ENCODE results near the gene TSKU. TPM values are rescaled to one million over a fixed set of nuclear protein-coding genes. Genes with fewer than 3 reads are reported as not detected.

The TSKU gene
- total RNA-seq, 2 experiments from 2014 or later = 2.5 TPM

DNA sequence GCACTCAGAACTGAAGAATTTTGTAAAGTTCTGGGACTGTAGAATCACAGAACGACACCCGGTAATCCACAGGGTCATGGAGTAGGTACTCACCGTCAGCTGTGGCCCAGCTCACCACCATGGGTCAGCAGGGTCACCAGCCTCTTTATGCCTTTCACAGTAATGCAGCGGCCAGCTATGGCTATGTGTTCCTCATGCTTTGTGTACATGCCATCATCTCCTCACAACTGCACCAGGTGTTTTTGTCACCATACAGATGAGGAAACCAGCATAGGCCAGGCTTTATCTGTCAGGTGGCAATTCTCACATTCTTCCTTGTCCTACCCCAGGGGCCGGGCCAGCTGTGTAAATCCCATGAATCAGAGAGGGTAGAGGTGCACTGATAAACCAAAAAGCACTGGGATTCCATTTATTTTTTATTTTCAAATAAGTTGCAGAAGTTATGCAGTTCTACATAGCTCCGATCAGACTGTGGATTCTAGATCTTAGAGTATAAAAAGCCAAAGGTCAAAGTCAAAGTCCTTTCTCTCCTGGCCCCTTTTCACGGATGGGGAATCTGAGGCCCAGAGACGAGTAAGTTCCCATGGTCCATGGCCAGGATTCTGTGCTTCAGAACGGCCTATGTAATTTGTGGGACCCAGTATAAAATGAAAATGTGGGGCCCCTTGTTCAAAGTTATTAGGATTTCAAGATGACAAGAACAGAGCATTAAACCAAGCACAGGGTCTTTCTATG, 17.5 kb downstream of the TSKU start:
- no peaks in the 10 kb centered on the region for H3K36me3 Mint-ChIP-seq (ENCODE audit: low read depth)
- H3K4me1 Mint-ChIP-seq (ENCODE audit: low read depth) = peaks cover 38% of the 10 kb centered on the region
- H3K9me3 Mint-ChIP-seq (ENCODE audit: insufficient read depth) = no peaks in the 10 kb centered on the region
- DNase-seq = no peak
- H3K27ac Mint-ChIP-seq = no peak overlapping the region
- peaks cover 10% of the 10 kb centered on the region for H3K27me3 Mint-ChIP-seq (ENCODE audit: low read depth)
- POLR2A ChIA-PET = no interaction called here
- ATAC-seq = no peak
- CTCF ChIA-PET = interaction anchor here (0.9 to 9.7 kb wide), 7 partner anchors 8 to 136 kb away, joined by 3 to 96 read pairs (median 20); no protein-coding TSS in a partner anchor
- H3K4me3 Mint-ChIP-seq = no peak overlapping the region

GRCh38 chr11:76801225-76801624, 18.1 kb downstream of the TSKU start:
- no peaks in the 10 kb centered on the region for H3K36me3 Mint-ChIP-seq (ENCODE audit: low read depth)
- ATAC-seq (no peak), DNase-seq (no peak)
- POLR2A ChIA-PET = interaction anchor here (0.6 kb wide), 1 partner anchor 426 kb away, joined by 4 read pairs; no protein-coding TSS in a partner anchor
- CTCF ChIA-PET = interaction anchor here (0.9 to 9.7 kb wide), 4 partner anchors 13 to 119 kb away, joined by 3 to 96 read pairs (median 90); no protein-coding TSS in a partner anchor
- no peaks in the 10 kb centered on the region for H3K9me3 Mint-ChIP-seq (ENCODE audit: insufficient read depth)
- no peak overlapping the region for H3K4me3 Mint-ChIP-seq
- no peak overlapping the region for H3K27ac Mint-ChIP-seq
- H3K4me1 Mint-ChIP-seq (ENCODE audit: low read depth) = peaks cover 38% of the 10 kb centered on the region
- peaks cover 15% of the 10 kb centered on the region for H3K27me3 Mint-ChIP-seq (ENCODE audit: low read depth)

DNA sequence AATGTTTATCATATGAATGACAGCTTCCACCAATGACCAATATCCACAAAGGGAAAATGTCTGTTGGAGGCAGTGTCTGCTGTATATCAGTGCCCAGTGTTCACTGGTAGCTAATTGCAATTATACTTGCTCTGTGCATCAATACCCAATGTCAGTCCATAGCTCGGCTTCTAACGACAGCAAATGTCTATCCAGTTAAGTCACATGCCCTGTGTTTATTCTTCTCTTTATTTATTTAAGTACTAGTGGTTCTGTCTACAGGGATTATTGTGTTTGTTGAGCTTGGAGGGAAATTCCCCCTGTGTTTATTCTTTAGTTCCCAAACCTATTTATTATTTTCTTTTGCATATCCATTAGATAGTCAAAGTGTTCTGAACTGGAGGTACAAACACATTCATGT, 18.6 kb downstream of the TSKU start:
- DNase-seq (no peak), ATAC-seq (no peak)
- Mint-ChIP-seq H3K4me1 (ENCODE audit: low read depth) (peaks cover 38% of the 10 kb centered on the region), H3K4me3 (no peak overlapping the region), H3K9me3 (ENCODE audit: insufficient read depth) (no peaks in the 10 kb centered on the region), H3K27ac (no peak overlapping the region), H3K27me3 (ENCODE audit: low read depth) (peaks cover 17% of the 10 kb centered on the region), H3K36me3 (ENCODE audit: low read depth) (no peaks in the 10 kb centered on the region)
- POLR2A ChIA-PET = interaction anchor here (0.6 kb wide), 1 partner anchor 426 kb away, joined by 4 read pairs; no protein-coding TSS in a partner anchor
- CTCF ChIA-PET = interaction anchor here (0.9 to 9.7 kb wide), 4 partner anchors 13 to 118 kb away, joined by 3 to 96 read pairs (median 90); no protein-coding TSS in a partner anchor

- POLR2A ChIA-PET = no interaction called here
These were observed 19.0 kb downstream of the TSKU start for GRCh38 chr11:76802151-76802550.

GRCh38 chr11:76802621-76803020, 19.5 kb downstream of the TSKU start:
- Mint-ChIP-seq H3K36me3 (ENCODE audit: low read depth) (no peaks in the 10 kb centered on the region), H3K9me3 (ENCODE audit: insufficient read depth) (no peaks in the 10 kb centered on the region), H3K4me1 (ENCODE audit: low read depth) (peaks cover 44% of the 10 kb centered on the region), H3K27me3 (ENCODE audit: low read depth) (peaks cover 17% of the 10 kb centered on the region), H3K27ac (no peak overlapping the region), H3K4me3 (no peak overlapping the region)
- ChIA-PET POLR2A (interaction anchor here (0.6 kb wide), 1 partner anchor 380 kb away, joined by 3 read pairs; no protein-coding TSS in a partner anchor), CTCF (interaction anchor here (1.0 to 9.7 kb wide), 4 partner anchors 9 to 117 kb away, joined by 3 to 96 read pairs (median 90); no protein-coding TSS in a partner anchor)
- DNase-seq = no peak
- no peak for ATAC-seq

More at GRCh38 chr11:76802151-76802550, 19.0 kb downstream of the TSKU start:
- H3K27ac Mint-ChIP-seq = no peak overlapping the region
- H3K9me3 Mint-ChIP-seq (ENCODE audit: insufficient read depth) = no peaks in the 10 kb centered on the region
- H3K4me1 Mint-ChIP-seq (ENCODE audit: low read depth) = peaks cover 40% of the 10 kb centered on the region
- H3K27me3 Mint-ChIP-seq (ENCODE audit: low read depth) = peaks cover 17% of the 10 kb centered on the region
- no peak for ATAC-seq
- H3K4me3 Mint-ChIP-seq = no peak overlapping the region
- CTCF ChIA-PET = interaction anchor here (0.9 to 9.7 kb wide), 5 partner anchors 9 to 118 kb away, joined by 3 to 96 read pairs (median 89); no protein-coding TSS in a partner anchor
- DNase-seq = no peak
- no peaks in the 10 kb centered on the region for H3K36me3 Mint-ChIP-seq (ENCODE audit: low read depth)

GRCh38 chr11:76803023-76803422, 19.9 kb downstream of the TSKU start:
- POLR2A ChIA-PET = interaction anchor here (0.6 kb wide), 1 partner anchor 380 kb away, joined by 3 read pairs; no protein-coding TSS in a partner anchor
- H3K36me3 Mint-ChIP-seq (ENCODE audit: low read depth) = no peaks in the 10 kb centered on the region
- no peak for ATAC-seq
- peaks cover 44% of the 10 kb centered on the region for H3K4me1 Mint-ChIP-seq (ENCODE audit: low read depth)
- no peak overlapping the region for H3K27ac Mint-ChIP-seq
- no peak overlapping the region for H3K4me3 Mint-ChIP-seq
- no peaks in the 10 kb centered on the region for H3K9me3 Mint-ChIP-seq (ENCODE audit: insufficient read depth)
- no peak for DNase-seq
- CTCF ChIA-PET = interaction anchor here (1.0 to 9.7 kb wide), 4 partner anchors 8 to 117 kb away, joined by 3 to 96 read pairs (median 90); no protein-coding TSS in a partner anchor
- H3K27me3 Mint-ChIP-seq (ENCODE audit: low read depth) = peaks cover 17% of the 10 kb centered on the region

GRCh38 chr11:76803811-76804600, 20.9 kb downstream of the TSKU start:
- Mint-ChIP-seq H3K36me3 (ENCODE audit: low read depth) (no peaks in the 10 kb centered on the region), H3K27me3 (ENCODE audit: low read depth) (peaks cover 17% of the 10 kb centered on the region), H3K9me3 (ENCODE audit: insufficient read depth) (no peaks in the 10 kb centered on the region), H3K4me3 (no peak overlapping the region), H3K27ac (no peak overlapping the region), H3K4me1 (ENCODE audit: low read depth) (peaks cover 36% of the 10 kb centered on the region)
- ChIA-PET POLR2A (no interaction called here), CTCF (interaction anchor here (1.7 to 9.7 kb wide), 4 partner anchors 70 to 116 kb away, joined by 5 to 96 read pairs (median 90); no protein-coding TSS in a partner anchor)
- ATAC-seq (peak; percentile 23), DNase-seq (peak; percentile 55)

- Mint-ChIP-seq H3K36me3 (ENCODE audit: low read depth) (no peaks in the 10 kb centered on the region), H3K4me3 (no peak overlapping the region), H3K9me3 (ENCODE audit: insufficient read depth) (no peaks in the 10 kb centered on the region), H3K27ac (no peak overlapping the region), H3K4me1 (ENCODE audit: low read depth) (peaks cover 35% of the 10 kb centered on the region), H3K27me3 (ENCODE audit: low read depth) (peaks cover 15% of the 10 kb centered on the region)
- no peak for ATAC-seq
- ChIA-PET POLR2A (no interaction called here), CTCF (interaction anchor here (0.6 to 9.7 kb wide), 6 partner anchors 13 to 286 kb away, joined by 3 to 96 read pairs (median 4); no protein-coding TSS in a partner anchor)
- peak; percentile 53 for DNase-seq
These were observed 22.2 kb downstream of the TSKU start for GRCh38 chr11:76805206-76805913.

DNA sequence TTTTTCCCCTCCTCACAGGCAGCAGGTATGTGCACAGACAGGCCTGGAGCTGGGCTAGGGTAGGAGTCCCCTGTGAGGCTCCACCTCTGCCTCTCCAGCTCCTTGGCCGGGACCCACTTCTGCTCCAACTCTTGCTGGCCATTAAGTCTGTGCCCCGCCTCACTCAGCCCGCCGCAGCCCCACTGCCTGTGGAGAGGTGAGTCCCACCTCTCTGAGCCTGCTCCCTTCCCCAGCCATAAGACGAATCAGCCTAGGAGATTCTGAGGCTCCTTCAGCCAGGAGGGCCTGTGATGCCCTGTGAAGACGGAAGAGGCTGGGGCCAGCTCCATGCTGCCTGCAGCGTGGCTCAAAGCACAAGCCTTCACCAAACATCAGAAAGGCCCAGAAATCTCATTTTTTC, 23.0 kb downstream of the TSKU start:
- peaks cover 38% of the 10 kb centered on the region for H3K4me1 Mint-ChIP-seq (ENCODE audit: low read depth)
- ChIA-PET CTCF (interaction anchor here (0.6 to 9.7 kb wide), 5 partner anchors 14 to 285 kb away, joined by 3 to 96 read pairs (median 3); no protein-coding TSS in a partner anchor), POLR2A (no interaction called here)
- DNase-seq (no peak), ATAC-seq (no peak)
- H3K4me3 Mint-ChIP-seq = no peak overlapping the region
- no peaks in the 10 kb centered on the region for H3K9me3 Mint-ChIP-seq (ENCODE audit: insufficient read depth)
- H3K27ac Mint-ChIP-seq = peak overlapping the region; percentile 10
- H3K36me3 Mint-ChIP-seq (ENCODE audit: low read depth) = no peaks in the 10 kb centered on the region
- H3K27me3 Mint-ChIP-seq (ENCODE audit: low read depth) = peaks cover 12% of the 10 kb centered on the region

DNA sequence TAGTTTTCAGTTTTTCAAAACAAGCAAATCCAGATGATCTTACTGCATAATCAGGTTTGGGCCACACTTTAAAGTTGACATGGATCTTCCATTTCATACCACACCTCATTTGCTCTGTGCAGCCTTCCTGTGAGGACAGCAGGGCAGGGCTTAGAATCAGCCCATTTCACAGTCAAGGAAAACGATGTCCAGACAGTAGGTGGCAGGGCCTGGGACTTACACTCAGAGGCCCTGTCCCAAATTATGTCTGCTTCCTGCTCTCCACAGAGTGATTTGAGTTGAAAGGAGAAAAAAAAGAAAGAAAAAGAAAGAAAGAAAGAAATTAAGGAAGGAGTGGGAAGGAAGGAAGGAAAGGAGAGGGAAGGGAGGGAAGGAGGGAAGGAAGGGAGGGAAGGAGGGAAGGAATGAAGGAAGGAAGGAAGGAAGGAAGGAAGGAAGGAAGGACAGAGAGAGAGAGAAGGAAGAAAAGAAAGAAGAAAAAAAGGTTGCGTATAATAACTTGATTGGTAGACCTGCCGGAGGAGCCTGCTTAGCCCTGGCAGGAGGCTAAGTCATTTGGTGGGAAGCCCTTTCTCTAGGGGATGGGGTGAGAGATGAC, 23.6 kb downstream of the TSKU start:
- no peak for ATAC-seq
- ChIA-PET CTCF (interaction anchor here (0.9 to 9.7 kb wide), 7 partner anchors 8 to 276 kb away, joined by 3 to 144 read pairs (median 20); no protein-coding TSS in a partner anchor), POLR2A (no interaction called here)
- H3K27me3 Mint-ChIP-seq (ENCODE audit: low read depth) = peaks cover 12% of the 10 kb centered on the region
- no peak for DNase-seq
- H3K36me3 Mint-ChIP-seq (ENCODE audit: low read depth) = no peaks in the 10 kb centered on the region
- H3K4me1 Mint-ChIP-seq (ENCODE audit: low read depth) = peaks cover 38% of the 10 kb centered on the region
- H3K4me3 Mint-ChIP-seq = no peak overlapping the region
- no peak overlapping the region for H3K27ac Mint-ChIP-seq
- H3K9me3 Mint-ChIP-seq (ENCODE audit: insufficient read depth) = no peaks in the 10 kb centered on the region

All from activated CD8-positive, alpha-beta T cell treated with anti-CD3 and anti-CD28 coated beads, Interleukin-2, amount 10 ng/mL, durations not matched to agents 7 days and 5 days (primary cell).